Coronary artery (tissue), 2 donors: ENCODE data around the gene HSPG2.
A peak's percentile ranks its signal among the peaks of the same experiment; 100 is the strongest.

Source experiments
- DNase-seq: peaks from one replicate; pipeline ENCODE4 v3.0.0-alpha.2; 2017; ENCODE audit warnings: low spot score
- H3K27ac ChIP-seq, 2 donors: fragments of 200-600 bp; sonication (generic); one replicate each; pipeline ENCODE4 v1.5.1; 2016 to 2019
- H3K4me3 ChIP-seq: fragments of 200-600 bp; sonication (generic); 2 replicates; pipeline ENCODE4 v1.5.1; 2016; ENCODE audit warnings: mild to moderate bottlenecking, moderate library complexity
- CTCF ChIP-seq: fragments of 200-600 bp; sonication (generic); IDR thresholded peaks from one replicate; pipeline ENCODE4 v1.5.1; 2019; ENCODE audit warnings: antibody characterized with exemption

HSPG2 gene

GRCh38 chr1:21936366-21937031 is 611 bp downstream of the HSPG2 start:
- peak overlapping the region; percentile 74 for H3K4me3 ChIP-seq
- no peak for DNase-seq
- no peak for TF ChIP-seq CTCF
- peak overlapping the region; percentile 96 to 99 for H3K27ac ChIP-seq

GRCh38 chr1:21935891-21936365 is 1.2 kb downstream of the HSPG2 start:
- Histone ChIP-seq H3K4me3 (peak overlapping the region; percentile 74), H3K27ac (peak overlapping the region; percentile 96 to 99)
- no peak for TF ChIP-seq CTCF
- no peak for DNase-seq

GRCh38 chr1:21935393-21935804 is 1.7 kb downstream of the HSPG2 start:
- TF ChIP-seq CTCF: no peak
- H3K4me3 ChIP-seq: peak overlapping the region; percentile 74
- no peak for DNase-seq
- H3K27ac ChIP-seq: peak overlapping the region; percentile 96 to 99

- peak overlapping the region; percentile 74 for H3K4me3 ChIP-seq
- DNase-seq: no peak
- no peak for TF ChIP-seq CTCF
- H3K27ac ChIP-seq: peak overlapping the region; percentile 96 to 99
Measured at GRCh38 chr1:21933397-21934248, 3.5 kb downstream of the HSPG2 start.

- DNase-seq: no peak
Measured at GRCh38 chr1:21932127-21932526, 5.0 kb downstream of the HSPG2 start.

More at GRCh38 chr1:21932127-21932526, 5.0 kb downstream of the HSPG2 start:
- TF ChIP-seq CTCF: no peak
- Histone ChIP-seq H3K4me3 (peak overlapping the region; percentile 74), H3K27ac (peak overlapping the region; percentile 96 to 99)
